ENCODE measurements around the gene POLH.

The POLH gene

GRCh38 chr6:43606019-43606418, 30.0 kb downstream of the POLH start:
- Histone ChIP-seq H3K9me3 (ENCODE audit: control insufficient read depth, insufficient read depth, low read depth, low read length) (no peaks in the 10 kb centered on the region), H3K27me3 (ENCODE audit: control insufficient read depth, insufficient read depth, low read length) (no peaks in the 10 kb centered on the region), H3K9ac (ENCODE audit: low read length) (no peak overlapping the region), H3K4me1 (ENCODE audit: control insufficient read depth, insufficient read depth, low read length) (no peaks in the 10 kb centered on the region), H3K4me3 (ENCODE audit: low read depth, low read length) (no peak overlapping the region), H3K36me3 (ENCODE audit: control insufficient read depth, insufficient read depth, low read length) (peaks cover 58% of the 10 kb centered on the region), H3K27ac (ENCODE audit: low read depth, low read length) (no peak overlapping the region)

DNA sequence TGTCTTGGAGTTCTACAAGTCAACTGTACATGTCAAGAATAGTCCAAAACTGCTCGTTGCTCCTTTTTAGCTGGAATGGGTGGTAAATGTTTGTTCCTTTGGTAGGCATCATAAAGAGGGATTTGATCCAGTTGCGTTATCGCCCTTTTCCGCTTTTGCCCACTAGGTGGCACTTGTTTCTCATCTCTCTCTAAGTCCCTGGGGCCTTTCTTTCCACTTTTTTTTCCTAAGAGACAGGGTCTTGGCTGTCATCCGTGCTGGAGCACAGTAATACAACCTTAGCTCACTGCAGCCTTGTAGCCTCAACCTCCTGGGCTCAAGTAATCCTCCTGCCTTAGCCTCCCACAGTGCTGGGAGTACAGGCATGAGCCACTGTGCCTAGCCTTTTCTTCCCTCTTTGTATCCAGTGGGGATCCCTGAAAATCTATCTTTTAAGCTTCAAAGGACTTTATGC, 32.4 kb downstream of the POLH start:
- H3K4me3 ChIP-seq (ENCODE audit: low read depth, low read length): no peak overlapping the region
- H3K27ac ChIP-seq (ENCODE audit: low read depth, low read length): no peak overlapping the region
- H3K27me3 ChIP-seq (ENCODE audit: control insufficient read depth, insufficient read depth, low read length): no peaks in the 10 kb centered on the region
- H3K9me3 ChIP-seq (ENCODE audit: control insufficient read depth, insufficient read depth, low read depth, low read length): no peaks in the 10 kb centered on the region
- H3K9ac ChIP-seq (ENCODE audit: low read length): no peak overlapping the region
- no peaks in the 10 kb centered on the region for H3K4me1 ChIP-seq (ENCODE audit: control insufficient read depth, insufficient read depth, low read length)
- peaks cover 52% of the 10 kb centered on the region for H3K36me3 ChIP-seq (ENCODE audit: control insufficient read depth, insufficient read depth, low read length)

- H3K36me3 ChIP-seq (ENCODE audit: control insufficient read depth, insufficient read depth, low read length): peaks cover 52% of the 10 kb centered on the region
- H3K4me3 ChIP-seq (ENCODE audit: low read depth, low read length): no peak overlapping the region
- H3K27ac ChIP-seq (ENCODE audit: low read depth, low read length): no peak overlapping the region
- no peak overlapping the region for H3K9ac ChIP-seq (ENCODE audit: low read length)
- no peaks in the 10 kb centered on the region for H3K27me3 ChIP-seq (ENCODE audit: control insufficient read depth, insufficient read depth, low read length)
- no peaks in the 10 kb centered on the region for H3K4me1 ChIP-seq (ENCODE audit: control insufficient read depth, insufficient read depth, low read length)
- H3K9me3 ChIP-seq (ENCODE audit: control insufficient read depth, insufficient read depth, low read depth, low read length): no peaks in the 10 kb centered on the region
Measured at GRCh38 chr6:43608807-43609206, 32.8 kb downstream of the POLH start.

DNA sequence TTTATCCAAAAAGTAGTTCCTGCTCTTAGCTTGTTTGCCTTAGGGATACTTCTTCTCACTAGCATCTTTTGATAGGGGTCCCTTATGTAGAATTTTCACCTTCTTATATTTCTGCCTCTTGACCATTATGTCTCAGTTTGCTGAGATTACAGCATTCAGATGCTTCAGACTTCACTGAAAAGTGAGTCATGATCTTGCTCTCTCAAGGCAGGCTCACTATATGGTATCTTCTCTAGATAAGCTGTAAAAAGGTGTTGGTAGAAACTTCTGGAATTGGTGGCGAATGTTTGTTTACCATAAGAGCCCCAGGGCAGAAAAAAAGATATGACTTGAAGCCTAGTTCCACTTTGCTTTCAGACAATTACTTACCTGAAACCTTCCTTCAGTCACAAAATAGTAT, 33.4 kb downstream of the POLH start:
- no peaks in the 10 kb centered on the region for H3K27me3 ChIP-seq (ENCODE audit: control insufficient read depth, insufficient read depth, low read length)
- H3K9me3 ChIP-seq (ENCODE audit: control insufficient read depth, insufficient read depth, low read depth, low read length): no peaks in the 10 kb centered on the region
- peaks cover 52% of the 10 kb centered on the region for H3K36me3 ChIP-seq (ENCODE audit: control insufficient read depth, insufficient read depth, low read length)
- no peak overlapping the region for H3K4me3 ChIP-seq (ENCODE audit: low read depth, low read length)
- no peak overlapping the region for H3K27ac ChIP-seq (ENCODE audit: low read depth, low read length)
- no peak overlapping the region for H3K9ac ChIP-seq (ENCODE audit: low read length)
- no peaks in the 10 kb centered on the region for H3K4me1 ChIP-seq (ENCODE audit: control insufficient read depth, insufficient read depth, low read length)

- H3K36me3 ChIP-seq (ENCODE audit: control insufficient read depth, insufficient read depth, low read length): peaks cover 47% of the 10 kb centered on the region
- no peak overlapping the region for H3K27ac ChIP-seq (ENCODE audit: low read depth, low read length)
- H3K27me3 ChIP-seq (ENCODE audit: control insufficient read depth, insufficient read depth, low read length): no peaks in the 10 kb centered on the region
- H3K4me3 ChIP-seq (ENCODE audit: low read depth, low read length): no peak overlapping the region
- H3K9ac ChIP-seq (ENCODE audit: low read length): no peak overlapping the region
- no peaks in the 10 kb centered on the region for H3K9me3 ChIP-seq (ENCODE audit: control insufficient read depth, insufficient read depth, low read depth, low read length)
- no peaks in the 10 kb centered on the region for H3K4me1 ChIP-seq (ENCODE audit: control insufficient read depth, insufficient read depth, low read length)
Measured at GRCh38 chr6:43610431-43610830, 34.4 kb downstream of the POLH start.

DNA sequence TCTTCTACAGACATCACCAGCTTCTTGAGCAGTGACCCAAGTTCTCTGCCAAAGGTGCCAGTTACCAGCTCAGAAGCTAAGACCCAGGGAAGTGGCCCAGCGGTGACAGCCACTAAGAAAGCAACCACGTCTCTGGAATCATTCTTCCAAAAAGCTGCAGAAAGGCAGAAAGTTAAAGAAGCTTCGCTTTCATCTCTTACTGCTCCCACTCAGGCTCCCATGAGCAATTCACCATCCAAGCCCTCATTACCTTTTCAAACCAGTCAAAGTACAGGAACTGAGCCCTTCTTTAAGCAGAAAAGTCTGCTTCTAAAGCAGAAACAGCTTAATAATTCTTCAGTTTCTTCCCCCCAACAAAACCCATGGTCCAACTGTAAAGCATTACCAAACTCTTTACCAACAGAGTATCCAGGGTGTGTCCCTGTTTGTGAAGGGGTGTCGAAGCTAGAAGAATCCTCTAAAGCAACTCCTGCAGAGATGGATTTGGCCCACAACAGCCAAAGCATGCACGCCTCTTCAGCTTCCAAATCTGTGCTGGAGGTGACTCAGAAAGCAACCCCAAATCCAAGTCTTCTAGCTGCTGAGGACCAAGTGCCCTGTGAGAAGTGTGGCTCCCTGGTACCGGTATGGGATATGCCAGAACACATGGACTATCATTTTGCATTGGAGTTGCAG, 37.9 kb downstream of the POLH start:
- Histone ChIP-seq H3K9me3 (ENCODE audit: control insufficient read depth, insufficient read depth, low read depth, low read length) (no peaks in the 10 kb centered on the region), H3K4me1 (ENCODE audit: control insufficient read depth, insufficient read depth, low read length) (no peaks in the 10 kb centered on the region), H3K27ac (ENCODE audit: low read depth, low read length) (no peak overlapping the region; the same call in 1 of the 2 replicates), H3K27me3 (ENCODE audit: control insufficient read depth, insufficient read depth, low read length) (no peaks in the 10 kb centered on the region), H3K36me3 (ENCODE audit: control insufficient read depth, insufficient read depth, low read length) (peaks cover 34% of the 10 kb centered on the region), H3K4me3 (ENCODE audit: low read depth, low read length) (no peak overlapping the region), H3K9ac (ENCODE audit: low read length) (no peak overlapping the region)

GRCh38 chr6:43614396-43614730, 38.4 kb downstream of the POLH start:
- Histone ChIP-seq H3K4me3 (ENCODE audit: low read depth, low read length) (no peak overlapping the region), H3K9ac (ENCODE audit: low read length) (no peak overlapping the region), H3K27me3 (ENCODE audit: control insufficient read depth, insufficient read depth, low read length) (no peaks in the 10 kb centered on the region), H3K9me3 (ENCODE audit: control insufficient read depth, insufficient read depth, low read depth, low read length) (no peaks in the 10 kb centered on the region), H3K4me1 (ENCODE audit: control insufficient read depth, insufficient read depth, low read length) (no peaks in the 10 kb centered on the region), H3K36me3 (ENCODE audit: control insufficient read depth, insufficient read depth, low read length) (peaks cover 38% of the 10 kb centered on the region), H3K27ac (ENCODE audit: low read depth, low read length) (no peak overlapping the region)

DNA sequence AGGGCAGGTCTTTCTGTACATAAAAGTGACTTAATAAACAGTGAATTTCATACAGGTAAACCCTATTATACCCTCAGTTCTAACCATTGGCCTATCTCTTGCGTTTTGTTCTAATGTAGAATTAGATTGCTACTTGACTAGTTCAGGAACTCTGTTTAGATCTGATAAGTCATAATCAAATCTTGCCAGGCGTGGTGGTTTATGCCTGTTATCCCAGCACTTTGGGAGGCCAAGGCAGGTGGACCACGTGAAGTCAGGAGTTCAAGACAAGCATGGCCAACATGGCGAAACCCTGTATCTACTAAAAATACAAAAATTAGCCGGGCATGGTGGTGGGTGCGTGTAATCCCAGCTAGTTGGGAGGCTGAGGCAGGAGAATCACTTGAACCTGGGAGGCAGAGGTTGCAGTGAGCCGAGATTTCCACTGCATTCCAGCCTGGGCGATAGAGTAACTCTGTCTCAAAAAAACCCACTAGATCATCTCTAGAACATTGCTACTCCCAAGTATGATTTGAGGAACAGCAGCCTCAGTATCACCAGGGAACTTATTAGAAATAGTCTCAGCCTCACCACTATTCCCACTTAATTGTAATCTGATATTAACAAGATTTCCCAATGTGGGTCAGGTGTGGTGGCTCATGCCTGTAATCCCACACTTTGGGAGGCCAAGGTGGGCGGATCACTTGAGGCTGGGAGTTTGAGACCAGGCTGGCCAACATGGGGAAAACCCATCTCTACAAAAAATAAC, 40.9 kb downstream of the POLH start:
- Histone ChIP-seq H3K9ac (ENCODE audit: low read length) (no peak overlapping the region), H3K27me3 (ENCODE audit: control insufficient read depth, insufficient read depth, low read length) (no peaks in the 10 kb centered on the region), H3K36me3 (ENCODE audit: control insufficient read depth, insufficient read depth, low read length) (peaks cover 47% of the 10 kb centered on the region), H3K9me3 (ENCODE audit: control insufficient read depth, insufficient read depth, low read depth, low read length) (no peaks in the 10 kb centered on the region), H3K27ac (ENCODE audit: low read depth, low read length) (no peak overlapping the region), H3K4me1 (ENCODE audit: control insufficient read depth, insufficient read depth, low read length) (no peaks in the 10 kb centered on the region), H3K4me3 (ENCODE audit: low read depth, low read length) (no peak overlapping the region)

DNA sequence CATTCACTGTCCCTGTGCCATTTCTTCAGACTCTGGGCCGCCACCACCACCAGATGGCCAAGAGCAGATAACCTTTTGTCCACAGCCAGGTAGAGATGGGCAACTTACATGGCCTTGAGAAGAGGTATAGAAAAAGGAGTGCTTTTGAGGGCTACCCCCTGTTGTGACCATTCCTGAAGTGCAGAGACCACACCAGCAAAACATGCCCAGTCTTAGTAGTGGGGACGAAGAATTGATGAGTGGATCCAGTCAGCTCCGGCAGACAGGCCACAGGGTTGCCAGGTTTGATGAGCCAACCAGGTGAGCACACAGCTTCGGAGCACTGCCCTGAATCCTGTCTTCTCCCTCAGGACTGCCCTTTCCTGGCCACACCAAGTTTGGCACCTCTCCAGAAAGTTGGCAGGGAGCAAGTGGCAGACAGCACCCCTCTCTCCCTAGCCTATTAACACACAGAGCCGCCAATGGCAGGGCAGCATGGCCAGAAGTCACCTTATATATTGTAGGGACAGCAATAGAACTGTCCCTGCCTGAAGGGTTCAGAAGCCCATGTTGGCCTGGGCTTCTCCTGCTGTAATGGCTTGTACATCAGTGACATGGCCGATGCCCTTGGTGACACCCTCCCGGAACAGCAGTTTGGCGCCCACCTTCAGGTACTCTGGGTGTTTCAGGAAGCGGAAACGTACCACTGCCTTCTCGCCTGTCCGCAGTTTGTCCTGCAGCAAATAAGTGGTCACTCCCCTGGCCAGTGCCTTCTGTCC, 45.3 kb downstream of the POLH start:
- Histone ChIP-seq H3K27me3 (ENCODE audit: control insufficient read depth, insufficient read depth, low read length) (no peaks in the 10 kb centered on the region), H3K36me3 (ENCODE audit: control insufficient read depth, insufficient read depth, low read length) (peaks cover 72% of the 10 kb centered on the region)

GRCh38 chr6:43621836-43622180, 45.8 kb downstream of the POLH start:
- Histone ChIP-seq H3K27ac (ENCODE audit: low read depth, low read length) (no peak overlapping the region), H3K27me3 (ENCODE audit: control insufficient read depth, insufficient read depth, low read length) (no peaks in the 10 kb centered on the region), H3K36me3 (ENCODE audit: control insufficient read depth, insufficient read depth, low read length) (peaks cover 75% of the 10 kb centered on the region), H3K4me1 (ENCODE audit: control insufficient read depth, insufficient read depth, low read length) (no peaks in the 10 kb centered on the region), H3K9ac (ENCODE audit: low read length) (no peak overlapping the region), H3K4me3 (ENCODE audit: low read depth, low read length) (no peak overlapping the region), H3K9me3 (ENCODE audit: control insufficient read depth, insufficient read depth, low read depth, low read length) (no peaks in the 10 kb centered on the region)

More for the DNA sequence above, 45.3 kb downstream of the POLH start:
- H3K4me3 ChIP-seq (ENCODE audit: low read depth, low read length): no peak overlapping the region
- H3K9ac ChIP-seq (ENCODE audit: low read length): no peak overlapping the region
- H3K27ac ChIP-seq (ENCODE audit: low read depth, low read length): no peak overlapping the region
- H3K9me3 ChIP-seq (ENCODE audit: control insufficient read depth, insufficient read depth, low read depth, low read length): no peaks in the 10 kb centered on the region
- no peaks in the 10 kb centered on the region for H3K4me1 ChIP-seq (ENCODE audit: control insufficient read depth, insufficient read depth, low read length)

DNA sequence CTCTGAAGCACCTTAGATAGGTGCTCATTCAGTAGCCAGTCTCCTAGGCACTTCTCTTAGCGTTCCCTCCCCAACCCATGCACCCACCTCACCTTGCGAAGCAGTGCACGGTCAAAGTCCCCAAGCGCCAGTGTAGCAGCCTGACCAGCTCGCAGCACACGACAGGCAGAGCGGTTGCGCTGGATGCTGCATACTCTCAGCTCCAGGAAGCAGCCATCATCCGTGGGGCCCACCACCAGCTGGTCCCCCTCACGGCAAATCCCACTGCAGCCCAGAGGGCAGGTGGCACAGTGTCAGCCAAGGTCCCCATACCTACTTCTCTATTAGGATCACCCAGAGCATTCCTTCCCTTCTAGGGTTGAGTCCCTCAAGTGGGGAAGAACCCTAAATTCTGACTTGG, 46.6 kb downstream of the POLH start:
- Histone ChIP-seq H3K4me1 (ENCODE audit: control insufficient read depth, insufficient read depth, low read length) (no peaks in the 10 kb centered on the region), H3K9me3 (ENCODE audit: control insufficient read depth, insufficient read depth, low read depth, low read length) (no peaks in the 10 kb centered on the region), H3K4me3 (ENCODE audit: low read depth, low read length) (no peak overlapping the region), H3K27me3 (ENCODE audit: control insufficient read depth, insufficient read depth, low read length) (no peaks in the 10 kb centered on the region), H3K9ac (ENCODE audit: low read length) (no peak overlapping the region), H3K27ac (ENCODE audit: low read depth, low read length) (no peak overlapping the region), H3K36me3 (ENCODE audit: control insufficient read depth, insufficient read depth, low read length) (peaks cover 83% of the 10 kb centered on the region)
